GM12891 (cell line): Measurements from ENCODE around the gene RIMS3.

ENCODE experiments used
- POLR2A ChIP-seq: IDR thresholded peaks from 2 replicates; pipeline ENCODE4 v1.6.1; 2011; ENCODE audit warnings: low read depth, low read length, control low read depth
- TAF1 ChIP-seq: IDR thresholded peaks from 2 replicates; pipeline ENCODE4 v1.6.1; 2011; ENCODE audit warnings: low read depth, low read length, control low read depth

DNA sequence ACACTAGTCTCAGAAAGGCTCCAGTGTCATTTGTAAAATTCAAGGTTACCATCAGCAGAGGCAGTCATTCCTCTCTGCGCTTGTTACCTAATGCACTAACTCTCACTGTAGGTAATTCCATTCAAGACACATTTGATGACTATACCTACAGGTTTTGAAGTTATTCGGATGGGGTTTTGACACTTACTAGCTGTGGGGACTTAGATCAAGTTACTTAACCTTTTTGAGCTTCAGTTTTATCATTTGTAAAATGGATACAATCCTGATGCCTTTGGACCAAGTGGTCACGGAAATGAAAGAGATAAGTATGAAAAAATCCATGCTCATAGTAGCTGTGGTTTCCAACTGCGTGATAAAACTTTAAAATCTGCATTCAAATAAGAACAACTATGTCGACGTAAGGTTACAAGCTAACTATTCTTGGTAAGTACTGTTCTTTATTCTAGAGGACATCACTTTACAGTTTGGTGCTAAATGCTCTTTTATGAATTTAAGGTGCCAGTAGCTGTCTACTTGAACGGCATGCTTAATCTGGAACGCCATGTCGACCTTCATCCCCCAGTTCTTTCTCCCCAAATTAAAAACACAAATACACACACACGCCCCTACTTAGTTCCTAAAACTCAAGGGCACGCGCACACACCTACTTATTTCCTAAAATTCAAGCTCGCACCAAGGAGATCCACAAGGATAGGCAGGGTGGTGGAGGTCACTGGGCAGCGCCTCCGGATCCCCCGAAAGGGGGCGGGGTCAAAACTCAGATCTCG is 25.5 kb upstream of the RIMS3 start:
- no peak for TF ChIP-seq POLR2A
- no peak for TF ChIP-seq TAF1
